GM19463 (cell line): Measurements from ENCODE around the gene GRIN1.

ENCODE experiments used
- ATAC-seq: cut with Tn5 transposase; IDR thresholded peaks from one replicate; pipeline ENCODE4 v1.9.1; 2021; ENCODE audit warnings: mild to moderate bottlenecking, moderate library complexity; ENCODE audit not compliant: unreplicated experiment

Gene GRIN1

GRCh38 chr9:137138722-137139467 is at the start of gene GRIN1:
TSS of gene GRIN1 (plus strand) at chr9:137139154. CDS start at chr9:137139487, 333 bp downstream.
- no peak for ATAC-seq

GRCh38 chr9:137089232-137089947 is 49.6 kb upstream of the GRIN1 start:
- no peak for ATAC-seq

GRCh38 chr9:137095664-137096517 is 43.1 kb upstream of the GRIN1 start:
- ATAC-seq = peak; percentile 82

DNA sequence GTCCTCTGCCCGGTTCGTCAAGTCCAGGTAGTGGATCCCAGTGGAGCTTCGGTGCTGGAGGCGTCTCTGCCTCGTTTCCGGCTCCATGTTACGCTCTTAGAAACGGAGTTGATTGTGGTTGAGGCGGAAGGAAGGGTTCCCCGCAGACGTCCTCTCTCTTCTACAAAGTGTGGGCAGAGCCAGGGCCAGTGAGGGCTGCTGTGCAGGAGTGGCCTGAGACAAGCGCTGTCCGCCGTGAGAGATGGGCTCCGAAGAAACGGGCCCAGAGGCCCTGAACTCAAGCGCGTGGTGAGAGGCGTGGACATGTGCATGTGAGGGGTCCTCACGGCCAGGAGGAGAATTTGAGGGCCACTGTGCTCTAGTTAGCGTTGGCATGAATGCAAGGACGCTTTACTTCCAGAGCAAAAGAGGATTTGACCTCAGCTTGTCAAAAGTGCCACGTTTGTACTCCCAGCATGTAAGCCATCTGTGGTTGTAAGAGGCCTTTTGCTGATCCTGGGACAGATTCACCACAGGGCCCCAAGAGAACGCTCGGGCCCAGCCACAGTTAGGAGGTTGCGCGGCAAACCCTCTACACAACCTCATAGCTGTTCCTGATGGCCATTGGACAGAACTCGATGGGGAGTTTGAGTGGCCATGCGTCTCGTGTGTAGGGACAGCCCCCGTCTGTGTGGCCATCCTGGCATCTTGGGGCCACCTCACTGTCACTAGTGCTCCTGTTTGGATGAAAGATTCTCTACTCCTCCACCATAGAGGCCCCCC is 42.0 kb upstream of the GRIN1 start:
- ATAC-seq = no peak

DNA sequence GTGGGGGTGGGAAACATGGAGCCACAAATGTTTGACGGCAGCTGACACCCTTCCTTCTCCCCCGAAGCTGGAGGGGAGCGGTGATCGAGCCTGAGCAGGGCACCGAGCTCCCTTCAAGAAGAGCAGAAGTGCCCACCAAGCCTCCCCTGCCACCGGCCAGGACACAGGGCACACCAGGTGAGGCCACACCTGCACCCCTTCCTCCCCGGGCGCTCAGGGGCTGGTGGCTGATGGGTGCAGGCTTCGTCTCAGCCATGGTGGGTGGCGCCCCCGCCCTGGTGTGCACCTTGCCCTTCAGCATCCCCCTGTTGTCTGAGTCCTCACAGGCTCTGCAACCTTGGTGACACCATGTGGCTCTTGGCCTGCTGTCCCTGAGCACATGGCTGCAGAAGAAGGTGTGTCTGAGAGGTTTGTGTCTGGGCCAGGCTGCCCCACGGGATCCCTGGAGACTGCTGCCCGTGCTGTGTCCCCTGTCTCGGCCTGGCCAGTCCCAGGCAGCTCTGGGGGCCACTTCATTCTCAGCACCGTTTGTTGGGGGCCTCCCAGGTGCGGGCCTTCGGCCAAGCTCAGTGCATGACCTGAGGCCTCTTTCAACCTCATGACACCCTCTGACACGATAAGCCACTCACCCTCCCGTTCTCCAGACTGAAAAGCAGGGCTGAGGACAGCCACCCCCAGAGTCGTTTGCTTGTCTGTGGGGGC is 41.0 kb upstream of the GRIN1 start:
- no peak for ATAC-seq

GRCh38 chr9:137099231-137099630 is 39.7 kb upstream of the GRIN1 start:
- ATAC-seq = no peak

GRCh38 chr9:137103206-137103999 is 35.6 kb upstream of the GRIN1 start:
- no peak for ATAC-seq

- ATAC-seq = no peak
Measured at GRCh38 chr9:137105814-137106661, 32.9 kb upstream of the GRIN1 start.

GRCh38 chr9:137106662-137107250 is 32.2 kb upstream of the GRIN1 start:
- no peak for ATAC-seq

DNA sequence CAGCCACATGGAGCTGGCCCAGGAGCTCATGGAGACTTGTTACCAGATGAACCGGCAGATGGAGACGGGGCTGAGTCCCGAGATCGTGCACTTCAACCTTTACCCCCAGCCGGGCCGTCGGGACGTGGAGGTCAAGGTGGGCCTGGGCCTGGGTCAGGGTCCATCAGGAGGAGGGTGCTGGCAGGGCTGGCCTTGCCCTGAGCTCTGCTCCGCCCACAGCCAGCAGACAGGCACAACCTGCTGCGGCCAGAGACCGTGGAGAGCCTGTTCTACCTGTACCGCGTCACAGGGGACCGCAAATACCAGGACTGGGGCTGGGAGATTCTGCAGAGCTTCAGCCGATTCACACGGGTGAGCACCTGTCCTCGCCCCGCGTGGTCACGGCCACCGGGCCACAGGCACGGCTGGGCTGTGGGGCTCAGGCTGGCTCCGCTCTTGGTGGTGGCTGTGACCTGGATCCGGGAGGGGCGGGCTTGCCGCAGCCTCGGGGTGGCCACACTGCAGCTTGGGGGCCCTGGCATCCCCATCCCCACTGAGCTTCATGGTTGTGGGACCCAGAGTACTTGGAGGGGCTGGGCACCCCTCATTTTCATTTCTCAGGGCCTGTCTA is 31.5 kb upstream of the GRIN1 start:
- no peak for ATAC-seq

GRCh38 chr9:137107982-137108381 is 31.0 kb upstream of the GRIN1 start:
- ATAC-seq = no peak

DNA sequence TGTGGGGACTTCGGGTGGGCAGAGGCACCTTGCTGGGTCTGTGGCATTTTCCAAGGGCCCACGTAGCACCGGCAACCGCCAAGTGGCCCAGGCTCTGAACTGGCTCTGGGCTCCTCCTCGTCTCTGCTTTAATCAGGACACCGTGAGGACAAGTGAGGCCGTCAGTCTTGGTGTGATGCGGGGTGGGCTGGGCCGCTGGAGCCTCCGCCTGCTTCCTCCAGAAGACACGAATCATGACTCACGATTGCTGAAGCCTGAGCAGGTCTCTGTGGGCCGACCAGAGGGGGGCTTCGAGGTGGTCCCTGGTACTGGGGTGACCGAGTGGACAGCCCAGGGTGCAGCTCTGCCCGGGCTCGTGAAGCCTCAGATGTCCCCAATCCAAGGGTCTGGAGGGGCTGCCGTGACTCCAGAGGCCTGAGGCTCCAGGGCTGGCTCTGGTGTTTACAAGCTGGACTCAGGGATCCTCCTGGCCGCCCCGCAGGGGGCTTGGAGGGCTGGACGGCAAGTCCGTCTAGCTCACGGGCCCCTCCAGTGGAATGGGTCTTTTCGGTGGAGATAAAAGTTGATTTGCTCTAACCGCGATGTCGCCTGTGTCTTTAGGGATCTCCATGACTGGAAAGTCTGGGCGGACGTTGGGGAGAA is 30.2 kb upstream of the GRIN1 start:
- ATAC-seq = no peak

DNA sequence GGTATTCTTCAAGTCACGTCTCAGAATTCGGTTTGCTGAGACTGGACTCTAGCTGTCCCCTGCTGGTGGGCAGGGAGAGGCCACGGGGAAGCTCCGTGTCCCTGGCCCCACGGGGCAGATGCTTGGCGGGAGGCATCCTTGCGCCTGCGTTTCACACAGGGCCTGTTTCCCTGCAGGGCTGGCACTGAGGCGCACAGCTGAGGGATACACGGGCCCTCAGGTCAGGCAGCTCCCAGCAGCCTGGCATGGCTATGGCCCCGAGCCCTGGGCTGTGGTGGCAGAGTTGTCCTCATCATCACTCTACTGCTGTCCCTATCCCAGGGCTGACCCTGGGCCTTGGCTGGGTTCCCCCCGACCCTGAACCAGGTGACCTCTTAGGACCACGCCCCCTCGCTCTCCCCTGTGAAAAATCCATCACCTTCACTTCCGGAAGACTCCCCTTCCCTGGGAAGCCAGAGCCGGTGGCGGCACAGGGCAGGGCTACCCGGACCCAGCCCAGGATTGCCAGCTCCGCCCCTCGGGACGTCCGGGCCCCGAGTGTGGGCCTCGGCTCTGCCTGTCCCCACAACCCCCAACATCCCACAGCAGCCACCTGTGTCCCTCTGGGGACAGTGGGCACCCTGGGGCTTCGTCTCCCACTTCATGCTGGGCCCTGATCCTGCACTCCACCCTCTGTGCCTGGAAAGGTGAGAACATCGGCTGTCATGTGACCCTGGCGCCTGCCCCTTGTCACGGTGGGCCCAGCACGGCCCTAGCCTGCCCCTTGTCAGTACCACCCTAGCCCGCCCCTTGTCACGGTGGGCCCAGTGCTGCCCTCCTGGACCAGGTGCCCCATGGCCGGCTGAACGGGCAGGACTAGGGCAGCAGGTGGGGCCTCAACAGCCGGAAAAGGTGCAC is 29.5 kb upstream of the GRIN1 start:
- ATAC-seq = no peak

- ATAC-seq = no peak
Measured at GRCh38 chr9:137110147-137110910, 28.6 kb upstream of the GRIN1 start.
